Measurements from ENCODE around the gene GPC4. TPM values are rescaled to one million over a fixed set of nuclear protein-coding genes. Genes with fewer than 3 reads are reported as not detected.

GPC4 gene
- total RNA-seq, 1 donor from 2014 or later, result 15.6 TPM

DNA sequence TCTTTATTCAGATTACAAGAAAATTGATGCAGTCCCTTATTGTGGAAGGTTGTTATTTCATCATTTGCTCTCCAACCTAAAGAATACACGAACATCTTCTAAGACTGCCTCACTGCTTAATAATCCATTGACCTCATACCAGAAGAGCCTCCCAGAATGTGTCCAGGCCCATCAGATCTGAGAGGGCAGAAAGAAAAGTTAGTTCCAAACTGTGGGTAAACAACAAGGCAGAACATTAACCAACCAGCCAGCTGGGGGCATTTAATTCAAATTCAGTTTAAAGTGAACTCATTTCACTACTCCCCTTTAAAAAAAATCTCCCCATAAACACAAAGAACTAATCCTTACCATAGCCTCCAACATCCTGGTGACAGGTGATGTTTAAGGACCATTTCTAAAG is 13.8 kb downstream of the GPC4 start:
- TF ChIP-seq, protein P1, sequence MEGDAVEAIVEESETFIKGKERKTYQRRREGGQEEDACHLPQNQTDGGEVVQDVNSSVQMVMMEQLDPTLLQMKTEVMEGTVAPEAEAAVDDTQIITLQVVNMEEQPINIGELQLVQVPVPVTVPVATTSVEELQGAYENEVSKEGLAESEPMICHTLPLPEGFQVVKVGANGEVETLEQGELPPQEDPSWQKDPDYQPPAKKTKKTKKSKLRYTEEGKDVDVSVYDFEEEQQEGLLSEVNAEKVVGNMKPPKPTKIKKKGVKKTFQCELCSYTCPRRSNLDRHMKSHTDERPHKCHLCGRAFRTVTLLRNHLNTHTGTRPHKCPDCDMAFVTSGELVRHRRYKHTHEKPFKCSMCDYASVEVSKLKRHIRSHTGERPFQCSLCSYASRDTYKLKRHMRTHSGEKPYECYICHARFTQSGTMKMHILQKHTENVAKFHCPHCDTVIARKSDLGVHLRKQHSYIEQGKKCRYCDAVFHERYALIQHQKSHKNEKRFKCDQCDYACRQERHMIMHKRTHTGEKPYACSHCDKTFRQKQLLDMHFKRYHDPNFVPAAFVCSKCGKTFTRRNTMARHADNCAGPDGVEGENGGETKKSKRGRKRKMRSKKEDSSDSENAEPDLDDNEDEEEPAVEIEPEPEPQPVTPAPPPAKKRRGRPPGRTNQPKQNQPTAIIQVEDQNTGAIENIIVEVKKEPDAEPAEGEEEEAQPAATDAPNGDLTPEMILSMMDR (IDR thresholded peaks at IDR 0.05; ENCODE audit: unreplicated experiment), result no peak
- Mint-ChIP-seq H3K27ac (ENCODE audit: unreplicated experiment) (no peak overlapping the region), H3K4me1 (ENCODE audit: unreplicated experiment) (peaks cover 8% of the 10 kb centered on the region), H3K27me3 (ENCODE audit: unreplicated experiment) (peaks cover 1% of the 10 kb centered on the region), H3K9me3 (ENCODE audit: unreplicated experiment) (no peaks in the 10 kb centered on the region), H3K36me3 (ENCODE audit: low read depth, unreplicated experiment) (no peaks in the 10 kb centered on the region), H3K4me3 (ENCODE audit: unreplicated experiment) (no peak overlapping the region)
- DNase-seq (ENCODE audit: low spot score), result no peak

DNA sequence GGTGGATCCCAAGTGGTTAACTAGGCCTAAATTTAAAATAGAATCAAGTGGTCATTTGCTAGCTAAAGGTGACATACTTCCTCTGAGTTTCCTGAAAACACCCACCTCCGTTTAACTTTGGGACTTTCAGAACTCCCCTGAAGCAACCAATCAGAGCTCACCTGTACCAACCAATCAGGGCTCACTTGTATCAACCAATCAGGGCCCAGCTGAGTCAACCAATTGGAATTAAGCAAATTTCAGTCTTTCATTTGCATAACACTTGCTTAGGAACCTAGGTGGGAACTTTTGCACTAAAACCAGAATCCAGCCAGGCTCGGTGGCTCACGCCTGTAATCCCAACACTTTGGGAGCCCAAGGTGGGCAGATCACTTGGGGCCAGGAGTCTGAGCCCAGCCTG is 15.9 kb downstream of the GPC4 start:
- TF ChIP-seq, protein P1 (IDR thresholded peaks at IDR 0.05; ENCODE audit: unreplicated experiment), result no peak
- DNase-seq (ENCODE audit: low spot score), result no peak
- Mint-ChIP-seq H3K36me3 (ENCODE audit: low read depth, unreplicated experiment) (no peaks in the 10 kb centered on the region), H3K4me1 (ENCODE audit: unreplicated experiment) (peaks cover 8% of the 10 kb centered on the region), H3K27ac (ENCODE audit: unreplicated experiment) (no peak overlapping the region), H3K4me3 (ENCODE audit: unreplicated experiment) (no peak overlapping the region), H3K27me3 (ENCODE audit: unreplicated experiment) (peaks cover 1% of the 10 kb centered on the region), H3K9me3 (ENCODE audit: unreplicated experiment) (no peaks in the 10 kb centered on the region)

DNA sequence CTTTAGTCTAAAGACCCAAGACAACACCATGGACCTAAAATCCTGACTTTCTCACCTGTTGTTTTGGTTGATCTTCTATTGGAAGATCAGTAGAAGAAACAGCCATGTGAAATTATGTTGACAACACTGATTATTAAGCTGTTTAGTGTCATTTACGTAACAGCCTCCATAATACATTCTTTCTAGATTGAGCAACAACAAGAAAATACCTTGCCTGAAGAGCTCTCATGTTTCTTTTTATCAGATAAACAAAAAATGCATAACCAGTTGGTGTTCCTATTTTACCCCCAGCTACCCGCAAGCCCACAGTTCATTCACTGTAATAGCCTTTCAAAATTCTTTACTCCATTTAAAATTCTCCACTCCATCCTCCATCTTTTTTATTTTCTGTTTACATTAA is 20.5 kb downstream of the GPC4 start:
- Mint-ChIP-seq H3K4me3 (ENCODE audit: unreplicated experiment) (no peak overlapping the region), H3K4me1 (ENCODE audit: unreplicated experiment) (peaks cover 14% of the 10 kb centered on the region), H3K27ac (ENCODE audit: unreplicated experiment) (no peak overlapping the region), H3K9me3 (ENCODE audit: unreplicated experiment) (no peaks in the 10 kb centered on the region), H3K36me3 (ENCODE audit: low read depth, unreplicated experiment) (no peaks in the 10 kb centered on the region), H3K27me3 (ENCODE audit: unreplicated experiment) (no peaks in the 10 kb centered on the region)
- TF ChIP-seq, protein P1 (IDR thresholded peaks at IDR 0.05; ENCODE audit: unreplicated experiment), result no peak
- DNase-seq (ENCODE audit: low spot score), result no peak

DNA sequence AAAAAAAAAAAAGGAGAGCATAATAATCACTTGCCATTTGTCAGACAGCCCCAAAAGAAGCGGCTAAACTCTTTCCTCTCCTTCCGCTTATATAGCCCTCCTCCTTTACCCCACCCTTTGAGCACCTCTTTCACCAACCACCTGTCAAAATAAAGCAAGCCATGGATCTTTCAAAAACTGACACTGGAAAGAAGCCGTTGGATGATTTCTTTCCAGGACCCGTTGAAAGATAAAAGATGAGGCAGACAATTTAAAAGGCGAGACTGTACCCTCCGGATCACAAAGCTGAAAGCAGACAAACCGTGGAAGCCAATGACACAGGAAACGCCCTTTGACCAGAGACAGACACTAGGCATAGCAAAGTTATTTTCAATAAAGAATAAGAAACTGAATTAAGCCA is 22.6 kb downstream of the GPC4 start:
- no peak for DNase-seq (ENCODE audit: low spot score)
- Mint-ChIP-seq H3K27me3 (ENCODE audit: unreplicated experiment) (no peaks in the 10 kb centered on the region), H3K9me3 (ENCODE audit: unreplicated experiment) (no peaks in the 10 kb centered on the region), H3K27ac (ENCODE audit: unreplicated experiment) (no peak overlapping the region), H3K4me3 (ENCODE audit: unreplicated experiment) (no peak overlapping the region), H3K36me3 (ENCODE audit: low read depth, unreplicated experiment) (no peaks in the 10 kb centered on the region), H3K4me1 (ENCODE audit: unreplicated experiment) (peaks cover 11% of the 10 kb centered on the region)
- TF ChIP-seq, protein P1 (IDR thresholded peaks at IDR 0.05; ENCODE audit: unreplicated experiment), result no peak

DNA sequence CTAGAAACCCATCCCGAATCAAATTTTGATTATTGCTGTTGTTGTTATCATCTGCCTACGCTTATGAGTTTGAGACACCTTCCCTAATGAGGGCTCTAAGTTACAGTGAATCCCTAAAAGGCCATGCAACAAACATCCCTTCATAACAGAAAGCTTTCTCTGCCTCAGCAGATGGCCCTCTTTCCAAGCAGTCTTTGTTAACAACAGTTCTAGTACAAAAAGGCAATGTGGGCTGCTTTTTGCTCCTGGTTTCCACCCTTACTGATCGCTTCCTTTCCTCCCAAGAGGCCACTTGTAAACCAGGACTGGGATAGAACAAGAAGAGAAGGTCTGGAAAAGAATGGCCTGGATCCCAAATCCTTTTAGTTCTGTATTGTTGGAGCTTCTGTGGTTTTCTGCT is 24.2 kb downstream of the GPC4 start:
- TF ChIP-seq, protein P1 (IDR thresholded peaks at IDR 0.05; ENCODE audit: unreplicated experiment), result no peak
- Mint-ChIP-seq H3K27ac (ENCODE audit: unreplicated experiment) (no peak overlapping the region), H3K4me3 (ENCODE audit: unreplicated experiment) (no peak overlapping the region), H3K9me3 (ENCODE audit: unreplicated experiment) (no peaks in the 10 kb centered on the region), H3K27me3 (ENCODE audit: unreplicated experiment) (no peaks in the 10 kb centered on the region), H3K36me3 (ENCODE audit: low read depth, unreplicated experiment) (no peaks in the 10 kb centered on the region), H3K4me1 (ENCODE audit: unreplicated experiment) (peaks cover 20% of the 10 kb centered on the region)
- no peak for DNase-seq (ENCODE audit: low spot score)

Data from endothelial cell (in vitro differentiated cells).